Measurements from ENCODE around the gene MATK.
"Not testable (repeated sequence)": the region's sequence is repeated elsewhere in the genome, so short reads cannot be mapped to it uniquely, and the experiment has no call there.

Gene MATK

GRCh38 chr19:3816148-3816547 is 30.0 kb upstream of the MATK start:
- not testable (repeated sequence) for FAIRE-seq

DNA sequence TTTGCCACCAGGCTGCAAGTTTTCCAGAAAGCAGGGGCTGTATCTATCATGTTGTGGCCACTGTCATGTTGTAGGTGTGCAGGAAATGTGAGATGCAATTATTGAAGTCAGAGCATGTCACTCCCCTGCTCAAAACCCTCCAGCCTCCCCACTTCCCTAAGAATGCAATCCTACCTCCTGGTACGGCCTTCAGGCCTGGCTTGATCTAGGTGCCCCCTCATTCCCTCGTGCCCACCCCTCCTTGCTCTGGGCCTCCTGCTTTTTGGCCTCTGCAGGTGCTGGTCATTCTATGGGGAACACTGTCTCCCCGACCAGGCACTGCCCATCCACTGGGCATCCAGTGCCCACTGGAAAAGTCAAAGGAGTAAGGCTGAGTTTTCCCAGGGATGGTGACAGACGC is 28.5 kb upstream of the MATK start:
- FAIRE-seq, result no peak

DNA sequence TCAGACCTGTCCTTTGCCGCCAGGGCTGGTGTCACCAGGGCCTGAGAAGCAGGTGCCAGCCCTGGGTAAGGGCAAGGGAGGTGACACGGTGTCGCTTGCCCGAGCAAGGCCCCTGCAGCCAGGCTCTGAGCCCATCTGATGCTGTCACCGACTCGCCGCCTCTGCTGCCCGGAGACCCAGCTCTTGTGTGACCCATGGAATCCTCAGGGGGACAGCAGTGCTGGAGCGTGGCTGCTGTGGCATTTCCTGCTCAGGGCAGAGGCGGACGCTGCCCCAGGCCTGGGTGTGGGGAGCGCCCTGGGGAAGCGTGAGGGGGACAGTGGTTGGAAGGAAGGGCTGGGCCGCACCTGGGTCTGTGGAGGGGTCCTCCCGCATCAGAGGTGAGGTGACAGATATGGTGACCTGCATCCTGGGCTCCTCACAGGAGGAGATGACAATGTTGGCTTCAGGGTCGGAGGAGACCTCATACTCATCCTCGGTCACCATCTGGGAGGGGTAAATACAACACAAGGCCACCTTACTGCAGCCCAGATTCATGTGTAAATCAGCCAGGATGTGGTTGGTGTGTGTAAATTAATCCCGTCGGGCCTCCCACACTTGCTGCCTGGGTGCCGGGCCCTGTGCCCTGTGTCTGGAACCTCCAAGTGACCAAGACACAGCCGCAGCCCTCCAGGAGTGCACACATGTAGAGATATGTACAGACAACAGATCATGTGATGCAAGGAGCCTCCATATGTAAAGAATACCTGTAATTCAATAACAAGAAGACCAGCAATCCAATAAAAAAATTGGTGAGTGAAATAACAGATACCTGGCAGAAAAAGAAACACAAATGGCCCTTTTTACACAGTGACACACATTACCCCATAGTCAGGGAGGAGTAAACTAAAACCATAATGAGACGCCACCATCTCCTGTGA is 27.6 kb upstream of the MATK start:
- FAIRE-seq, result no peak

DNA sequence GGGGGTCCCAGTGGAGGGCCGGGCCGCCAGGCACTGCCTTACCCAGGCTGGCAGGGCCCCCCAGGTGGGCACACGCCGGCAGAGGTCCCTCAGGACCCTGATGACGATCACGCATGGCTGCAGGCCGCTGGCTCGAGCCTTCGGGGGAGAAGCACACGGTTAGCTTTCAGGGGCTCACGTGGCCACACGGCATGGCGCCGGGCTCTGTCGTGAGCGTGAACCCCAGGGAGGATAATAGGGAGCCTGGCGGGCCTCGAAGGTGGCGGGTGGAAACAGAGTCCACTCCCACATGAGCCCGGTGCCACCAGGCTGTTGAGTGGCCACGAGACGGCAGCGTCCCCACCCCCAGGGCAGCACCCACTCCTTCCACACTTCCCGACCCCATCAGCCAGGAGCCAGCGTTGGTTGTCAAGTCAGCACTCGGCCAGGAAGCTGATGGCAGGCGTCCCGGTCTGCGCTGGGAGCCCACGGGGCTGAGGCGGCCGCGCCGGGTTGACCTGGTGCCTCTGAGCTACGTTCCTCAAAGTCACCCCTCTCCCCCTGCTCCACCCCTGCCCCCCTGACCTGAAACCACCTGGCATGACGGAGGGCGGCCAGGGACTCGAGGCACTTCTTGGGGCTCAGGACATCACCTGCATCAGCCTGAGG is 24.7 kb upstream of the MATK start:
- no peak for FAIRE-seq

GRCh38 chr19:3809881-3810707 is 23.9 kb upstream of the MATK start:
- FAIRE-seq, result no peak

DNA sequence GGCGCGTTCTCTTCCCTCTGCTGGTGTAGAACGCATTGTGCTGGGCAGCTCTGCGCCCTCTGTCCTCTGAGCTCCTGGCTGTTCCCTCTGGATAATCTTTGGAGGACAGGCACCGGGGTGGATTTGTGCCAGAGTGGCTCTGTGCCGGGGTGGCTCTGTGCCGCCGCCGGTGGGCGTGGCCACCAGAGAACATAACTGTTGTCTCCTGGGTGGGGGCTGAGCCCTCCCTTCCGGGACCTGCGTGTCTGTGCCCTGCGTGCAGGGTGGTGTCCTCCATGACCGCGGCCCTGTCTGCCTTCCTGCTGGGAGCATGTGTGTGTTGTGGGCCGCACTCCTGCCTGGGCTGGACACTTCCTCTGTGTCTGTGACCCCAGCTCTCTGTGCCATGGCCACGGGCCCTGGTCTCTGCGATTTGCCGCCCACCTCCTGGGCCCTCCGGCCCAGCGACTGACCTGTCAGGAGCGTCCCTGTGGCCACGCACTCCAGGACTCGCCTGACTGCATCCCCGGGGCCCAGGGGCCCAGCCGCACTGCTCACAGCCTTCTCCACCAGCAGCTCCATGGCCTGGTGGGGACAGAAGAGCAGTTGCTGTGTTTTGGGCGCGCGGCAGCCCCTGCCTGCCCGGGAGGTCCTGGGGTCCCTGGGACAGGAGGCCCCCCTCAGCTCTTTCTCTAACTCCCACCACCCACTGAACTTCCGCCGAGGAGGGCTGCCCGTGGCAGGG is 22.4 kb upstream of the MATK start:
- no peak for FAIRE-seq

DNA sequence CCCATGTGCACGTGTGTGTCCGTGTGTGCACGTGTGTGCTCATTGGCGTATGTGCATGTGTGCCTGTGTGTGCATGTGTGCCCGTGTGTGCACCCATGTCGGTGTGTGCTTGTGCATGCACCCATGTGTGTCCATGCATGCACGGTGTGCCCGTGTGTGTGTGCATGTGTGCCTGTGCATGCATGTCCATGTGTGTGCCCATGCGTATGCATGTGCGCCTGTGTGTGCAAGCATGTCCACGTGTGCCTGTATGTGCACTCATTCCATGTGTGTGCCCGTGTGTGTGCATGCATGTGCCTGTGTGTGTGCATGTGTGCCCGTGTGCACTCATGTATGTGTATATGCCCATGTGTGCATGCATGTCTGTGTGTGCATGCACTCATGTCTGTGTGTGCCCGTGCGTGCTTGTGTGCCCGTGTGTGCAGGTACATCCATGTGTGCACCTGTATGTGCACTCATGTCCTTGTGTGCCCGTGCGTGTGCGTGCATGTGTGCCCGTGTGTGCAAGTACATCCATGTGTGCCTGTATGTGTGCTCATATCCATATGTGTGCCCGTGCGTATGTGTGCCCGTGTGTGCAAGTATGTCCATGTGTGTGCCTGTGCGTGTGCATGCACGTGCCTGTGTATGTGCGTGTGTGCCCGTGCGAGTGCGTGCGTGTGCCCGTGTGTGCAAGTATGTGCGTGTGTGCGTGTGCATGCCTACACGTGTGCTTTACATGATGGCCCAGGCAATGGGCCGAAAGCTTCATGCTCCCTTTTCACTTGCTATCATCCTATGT is 21.6 kb upstream of the MATK start:
- FAIRE-seq, result no peak

DNA sequence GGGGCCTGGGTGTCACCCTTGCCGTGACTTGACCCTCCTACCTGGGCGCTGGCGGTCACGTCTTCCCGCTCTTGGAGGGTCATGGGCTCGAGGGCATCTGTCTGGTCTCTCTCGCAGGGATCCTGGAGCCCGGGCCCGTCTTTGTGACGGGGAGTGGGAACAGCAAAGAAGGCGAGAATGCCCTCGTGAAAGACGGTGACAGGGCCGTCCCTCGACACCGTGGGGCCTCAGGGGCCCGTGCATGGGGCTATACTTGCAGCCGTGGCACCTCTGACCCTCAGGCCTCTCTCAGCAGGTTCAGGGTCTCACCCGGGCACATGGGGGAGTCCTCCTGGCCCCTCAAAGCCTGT is 20.9 kb upstream of the MATK start:
- FAIRE-seq, result no peak

DNA sequence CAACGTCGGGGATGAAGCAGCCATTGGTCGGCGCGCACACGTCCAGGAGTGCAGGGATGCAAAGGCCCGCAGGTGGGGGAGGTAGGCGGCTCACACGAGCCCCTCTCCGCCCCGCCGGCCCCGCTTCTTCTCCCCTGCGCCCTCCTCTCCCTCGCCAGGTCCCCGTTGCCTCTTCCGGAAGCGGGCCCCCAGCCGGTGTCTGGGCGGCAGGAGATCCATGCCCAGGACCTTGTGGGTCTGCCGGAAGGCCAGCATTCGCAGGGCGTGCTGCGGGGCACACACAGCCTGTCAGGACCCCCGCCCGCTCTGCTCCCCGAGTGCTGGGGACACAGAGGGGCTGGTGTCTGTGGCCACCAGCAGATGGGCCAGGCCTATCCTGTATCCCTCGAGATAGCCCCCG is 19.7 kb upstream of the MATK start:
- FAIRE-seq, result no peak

GRCh38 chr19:3804429-3804828 is 18.2 kb upstream of the MATK start:
- FAIRE-seq, result no peak

DNA sequence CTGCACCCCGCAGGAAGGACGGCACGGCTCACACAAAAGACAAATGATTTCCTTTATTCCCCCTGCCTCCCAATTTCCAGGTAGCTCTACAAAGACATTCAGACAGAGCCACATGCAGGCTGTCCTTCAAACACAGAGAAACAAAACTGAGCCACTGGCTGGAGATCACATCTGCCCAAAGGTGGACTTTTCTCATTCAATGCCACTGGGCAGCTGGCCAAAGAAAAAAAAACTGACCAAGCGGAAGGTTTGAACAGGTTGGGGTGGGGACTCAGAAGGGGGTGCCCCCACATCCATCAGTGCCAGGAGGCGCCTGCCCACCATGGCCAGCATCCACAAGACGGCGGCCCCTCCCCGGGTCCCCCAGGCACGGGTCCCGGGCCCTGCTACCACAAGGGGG is 17.8 kb upstream of the MATK start:
- FAIRE-seq, result no peak

GRCh38 chr19:3803114-3803888 is 17.1 kb upstream of the MATK start:
- no peak for FAIRE-seq

GRCh38 chr19:3801412-3802096 is 15.4 kb upstream of the MATK start:
- no peak for FAIRE-seq

DNA sequence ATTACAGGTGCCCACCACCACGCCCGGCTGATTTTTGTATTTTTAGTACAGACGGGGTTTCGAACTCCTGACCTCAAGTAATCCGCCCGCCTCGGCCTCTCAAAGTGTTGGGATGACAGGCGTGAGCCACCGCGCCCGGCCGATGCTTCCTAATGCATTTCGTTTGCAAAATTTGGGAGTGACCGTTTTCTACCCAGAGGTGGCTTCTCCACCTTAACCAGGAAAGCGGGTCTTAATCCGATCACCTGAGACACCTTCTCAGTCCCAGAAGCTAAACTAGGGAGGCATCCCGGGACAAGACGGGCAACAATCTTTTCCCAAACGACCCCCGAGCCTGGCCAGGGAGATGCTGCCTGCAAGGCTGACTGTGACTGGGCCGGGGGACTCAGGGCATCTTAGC is 14.8 kb upstream of the MATK start:
- no peak for FAIRE-seq

GRCh38 chr19:3798137-3798536 is 12.0 kb upstream of the MATK start:
- FAIRE-seq, result no peak

DNA sequence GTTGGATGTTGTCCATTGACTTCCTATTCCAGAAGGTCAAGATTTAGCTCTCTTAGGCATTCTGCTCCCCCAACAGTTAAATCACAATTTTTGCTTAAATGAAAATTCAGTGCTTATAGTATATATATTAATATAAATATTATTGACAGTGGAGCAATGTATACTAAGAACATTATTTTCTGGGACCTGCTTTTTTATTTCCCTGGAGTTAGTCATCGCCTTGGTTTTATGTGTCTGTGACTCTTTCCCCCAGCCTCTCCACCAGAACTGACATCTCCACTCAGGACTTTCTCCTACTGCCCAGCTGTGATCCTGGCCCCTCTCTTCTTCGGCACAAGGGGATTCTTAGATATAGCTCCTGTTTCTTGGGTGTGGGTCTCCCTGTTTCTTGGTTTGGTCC is 10.2 kb upstream of the MATK start:
- FAIRE-seq, result no peak

- no peak for FAIRE-seq
Measured at GRCh38 chr19:3793799-3794198, 7.6 kb upstream of the MATK start.

DNA sequence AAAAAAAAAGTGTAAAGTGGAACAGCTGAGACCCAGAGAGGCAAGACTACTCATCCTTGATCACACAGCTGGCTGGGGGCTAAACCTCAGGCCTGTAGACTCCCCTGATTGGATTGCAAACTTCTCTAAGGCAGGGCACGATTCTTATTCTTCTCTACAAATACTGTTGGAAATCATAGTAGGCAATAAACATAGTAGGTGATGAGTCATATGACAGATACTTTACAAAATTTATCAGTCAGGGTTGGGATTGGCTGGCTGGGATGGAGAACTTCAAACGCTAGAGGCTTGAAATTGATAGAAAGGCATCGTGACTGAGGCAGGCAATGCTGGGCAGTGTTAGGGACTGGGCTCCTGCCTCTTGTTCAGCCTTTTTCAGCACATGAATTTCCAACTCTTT is 5.9 kb upstream of the MATK start:
- FAIRE-seq, result no peak

DNA sequence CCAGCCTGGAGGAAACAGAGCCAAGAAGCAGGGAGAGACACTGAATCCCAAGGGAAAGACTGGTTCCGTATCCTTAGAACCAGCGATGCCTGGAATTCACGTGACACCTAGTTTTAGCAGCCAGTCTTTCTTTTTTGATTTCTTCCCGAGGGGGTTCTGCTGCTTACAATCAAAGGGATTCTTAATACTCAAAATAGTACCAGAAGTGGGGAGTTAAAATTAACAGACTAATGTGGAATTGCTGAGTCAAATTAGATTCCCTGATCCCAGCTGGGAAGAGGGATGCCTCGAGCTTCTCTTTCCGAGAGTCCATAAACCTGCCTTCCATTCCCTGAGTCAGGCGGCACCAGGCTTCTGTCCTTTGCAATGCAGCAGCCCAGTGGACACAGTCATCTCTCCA is 4.8 kb upstream of the MATK start:
- no peak for FAIRE-seq

- no peak for FAIRE-seq
Measured at GRCh38 chr19:3790209-3790734, 4.1 kb upstream of the MATK start.

Measured in A204.1 (cell line).